IgD-negative memory B cell (primary cell): ENCODE results near the gene COL27A1. TPM values are rescaled to one million over a fixed set of nuclear protein-coding genes. Genes with fewer than 3 reads are reported as not detected.

Experiments used
- H3K27ac Mint-ChIP-seq, 3 donors: one replicate each; pipeline ENCODE4 v1.8.0; 2020 to 2022; ENCODE audit warnings: mild to moderate bottlenecking in 3 of 3, mixed read lengths in 3 of 3, moderate library complexity in 1 of 3
- H3K27me3 Mint-ChIP-seq: one replicate; pipeline ENCODE4 v1.8.0; 2021; ENCODE audit warnings: mixed read lengths
- H3K36me3 Mint-ChIP-seq: one replicate; pipeline ENCODE4 v1.8.0; 2020; ENCODE audit warnings: mild to moderate bottlenecking, mixed read lengths
- H3K4me1 Mint-ChIP-seq, 3 donors: one replicate each; pipeline ENCODE4 v1.8.0; 2020 to 2022; ENCODE audit warnings: mixed read lengths in 3 of 3, mild to moderate bottlenecking in 1 of 3
- H3K4me3 Mint-ChIP-seq, 4 donors: one replicate each; pipeline ENCODE4 v1.8.0; 2020 to 2022; ENCODE audit warnings: mild to moderate bottlenecking in 4 of 4, mixed read lengths in 4 of 4, moderate library complexity in 3 of 4
- H3K9me3 Mint-ChIP-seq, 3 donors: one replicate each; pipeline ENCODE4 v1.8.0; 2020 to 2021; ENCODE audit warnings: mixed read lengths in 3 of 3, mild to moderate bottlenecking in 1 of 3
- polyA plus RNA-seq: library from polyadenylated mRNA; unstranded; fragments of 300-500 nt; fragmentation: Illumina TruSeq; gene quantifications from one replicate; pipeline ENCODE4 v1.2.3, GENCODE V29; 2021

COL27A1 gene
- polyA plus RNA-seq, 1 donor from 2014 or later = not detected

GRCh38 chr9:114174876-114175771 is 19.8 kb downstream of the COL27A1 start:
- Mint-ChIP-seq H3K9me3 (no peaks in the 10 kb centered on the region), H3K36me3 (no peaks in the 10 kb centered on the region), H3K4me3 (no peak overlapping the region), H3K27ac (no peak overlapping the region), H3K27me3 (peaks cover 4% of the 10 kb centered on the region), H3K4me1 (no peaks in the 10 kb centered on the region)

- H3K4me1 Mint-ChIP-seq = no peaks in the 10 kb centered on the region
- no peak overlapping the region for H3K27ac Mint-ChIP-seq
- H3K9me3 Mint-ChIP-seq = no peaks in the 10 kb centered on the region
- no peaks in the 10 kb centered on the region for H3K36me3 Mint-ChIP-seq
- peaks cover 9% of the 10 kb centered on the region for H3K27me3 Mint-ChIP-seq
- peak overlapping the region in 1 of 4 donors; percentile 4 for H3K4me3 Mint-ChIP-seq
Observed at GRCh38 chr9:114176624-114177291, 21.4 kb downstream of the COL27A1 start.

GRCh38 chr9:114177423-114178064 is 22.2 kb downstream of the COL27A1 start:
- no peaks in the 10 kb centered on the region for H3K36me3 Mint-ChIP-seq
- H3K4me1 Mint-ChIP-seq = no peaks in the 10 kb centered on the region
- no peak overlapping the region for H3K4me3 Mint-ChIP-seq
- peaks cover 10% of the 10 kb centered on the region for H3K27me3 Mint-ChIP-seq
- H3K9me3 Mint-ChIP-seq = no peaks in the 10 kb centered on the region
- no peak overlapping the region for H3K27ac Mint-ChIP-seq

GRCh38 chr9:114178076-114178475 is 22.7 kb downstream of the COL27A1 start:
- no peak overlapping the region for H3K4me3 Mint-ChIP-seq
- peaks cover 10% of the 10 kb centered on the region for H3K27me3 Mint-ChIP-seq
- H3K36me3 Mint-ChIP-seq = no peaks in the 10 kb centered on the region
- no peaks in the 10 kb centered on the region for H3K4me1 Mint-ChIP-seq
- H3K9me3 Mint-ChIP-seq = no peaks in the 10 kb centered on the region
- H3K27ac Mint-ChIP-seq = no peak overlapping the region

- no peak overlapping the region for H3K27ac Mint-ChIP-seq
- H3K9me3 Mint-ChIP-seq = no peaks in the 10 kb centered on the region
- no peaks in the 10 kb centered on the region for H3K4me1 Mint-ChIP-seq
- H3K4me3 Mint-ChIP-seq = no peak overlapping the region
- H3K27me3 Mint-ChIP-seq = peaks cover 10% of the 10 kb centered on the region
- H3K36me3 Mint-ChIP-seq = no peaks in the 10 kb centered on the region
Observed at GRCh38 chr9:114178756-114179450, 23.6 kb downstream of the COL27A1 start.

- Mint-ChIP-seq H3K36me3 (no peaks in the 10 kb centered on the region), H3K4me3 (no peak overlapping the region), H3K27ac (no peak overlapping the region), H3K4me1 (no peaks in the 10 kb centered on the region), H3K27me3 (peaks cover 10% of the 10 kb centered on the region), H3K9me3 (no peaks in the 10 kb centered on the region)
Observed at GRCh38 chr9:114179516-114179915, 24.2 kb downstream of the COL27A1 start.

GRCh38 chr9:114180696-114181606 is 25.6 kb downstream of the COL27A1 start:
- H3K27ac Mint-ChIP-seq = no peak overlapping the region
- no peaks in the 10 kb centered on the region for H3K4me1 Mint-ChIP-seq
- no peak overlapping the region for H3K4me3 Mint-ChIP-seq
- peaks cover 0 to 2% (median 0%) of the 10 kb centered on the region in 3 donors for H3K9me3 Mint-ChIP-seq
- H3K36me3 Mint-ChIP-seq = no peaks in the 10 kb centered on the region
- peaks cover 10% of the 10 kb centered on the region for H3K27me3 Mint-ChIP-seq

- Mint-ChIP-seq H3K4me3 (no peak overlapping the region), H3K27me3 (peaks cover 10% of the 10 kb centered on the region), H3K9me3 (peaks cover 0 to 2% (median 0%) of the 10 kb centered on the region in 3 donors), H3K36me3 (no peaks in the 10 kb centered on the region), H3K27ac (no peak overlapping the region), H3K4me1 (no peaks in the 10 kb centered on the region)
Observed at GRCh38 chr9:114181607-114182409, 26.5 kb downstream of the COL27A1 start.

GRCh38 chr9:114183006-114183405 is 27.7 kb downstream of the COL27A1 start:
- Mint-ChIP-seq H3K4me3 (no peak overlapping the region), H3K4me1 (no peaks in the 10 kb centered on the region), H3K9me3 (peaks cover 0 to 2% (median 0%) of the 10 kb centered on the region in 3 donors), H3K27me3 (peaks cover 7% of the 10 kb centered on the region), H3K27ac (no peak overlapping the region), H3K36me3 (no peaks in the 10 kb centered on the region)

- Mint-ChIP-seq H3K4me1 (no peaks in the 10 kb centered on the region), H3K36me3 (no peaks in the 10 kb centered on the region), H3K4me3 (no peak overlapping the region), H3K27ac (no peak overlapping the region), H3K9me3 (peaks cover 0 to 6% (median 4%) of the 10 kb centered on the region in 3 donors), H3K27me3 (peaks cover 7% of the 10 kb centered on the region)
Observed at GRCh38 chr9:114184071-114184470, 28.7 kb downstream of the COL27A1 start.

- Mint-ChIP-seq H3K36me3 (no peaks in the 10 kb centered on the region), H3K27me3 (peaks cover 7% of the 10 kb centered on the region), H3K4me3 (no peak overlapping the region), H3K4me1 (no peaks in the 10 kb centered on the region), H3K27ac (no peak overlapping the region), H3K9me3 (peaks cover 0 to 8% (median 6%) of the 10 kb centered on the region in 3 donors)
Observed at GRCh38 chr9:114184866-114185265, 29.5 kb downstream of the COL27A1 start.

GRCh38 chr9:114185570-114186490 is 30.5 kb downstream of the COL27A1 start:
- H3K27ac Mint-ChIP-seq = no peak overlapping the region
- H3K27me3 Mint-ChIP-seq = peaks cover 1% of the 10 kb centered on the region
- no peaks in the 10 kb centered on the region for H3K36me3 Mint-ChIP-seq
- no peaks in the 10 kb centered on the region for H3K4me1 Mint-ChIP-seq
- peaks cover 0 to 10% (median 9%) of the 10 kb centered on the region in 3 donors for H3K9me3 Mint-ChIP-seq
- H3K4me3 Mint-ChIP-seq = no peak overlapping the region
